ENCODE data around the gene AMD1.
"Not testable (repeated sequence)": the region's sequence is repeated elsewhere in the genome, so short reads cannot be mapped to it uniquely, and the experiment has no call there.

GRCh38 chr6:110901601-110902000 lies 27.0 kb downstream of the AMD1 start:
- TF ChIP-seq CTCF (IDR thresholded peaks at IDR 0.05; ENCODE audit: low read depth, low read length); EZH2phosphoT487 (IDR thresholded peaks at IDR 0.05; ENCODE audit: low read depth): not testable (repeated sequence)
